Muscle layer of duodenum (tissue), 2 donors: ENCODE measurements around the gene RNF7.

Source experiments
- H3K27ac ChIP-seq: one replicate; pipeline ENCODE4 v1.7.0; 2013; ENCODE audit warnings: mild to moderate bottlenecking, low read length
- H3K27me3 ChIP-seq: one replicate; pipeline ENCODE4 v1.7.0; 2013; ENCODE audit warnings: low read depth, mild to moderate bottlenecking, control low read depth, low read length
- H3K36me3 ChIP-seq, 2 donors: one replicate each; pipeline ENCODE4 v1.7.0; 2013; ENCODE audit warnings: low read length in 2 of 2, control low read depth in 1 of 2, mild to moderate bottlenecking in 1 of 2; ENCODE audit not compliant: insufficient read depth in 2 of 2, control insufficient read depth in 1 of 2
- H3K4me1 ChIP-seq, 2 donors: one replicate each; pipeline ENCODE4 v1.7.0; 2013; ENCODE audit warnings: low read length in 2 of 2, mild to moderate bottlenecking in 2 of 2, control low read depth in 1 of 2, moderate library complexity in 1 of 2; ENCODE audit not compliant: insufficient read depth in 2 of 2, control insufficient read depth in 1 of 2
- H3K4me3 ChIP-seq, 2 donors: one replicate each; pipeline ENCODE4 v1.7.0; 2013; ENCODE audit warnings: low read length in 2 of 2, low read depth in 1 of 2, mild to moderate bottlenecking in 1 of 2
- H3K9me3 ChIP-seq, 2 donors: one replicate each; pipeline ENCODE4 v1.7.0; 2013; ENCODE audit warnings: low read length in 2 of 2, control low read depth in 1 of 2, mild to moderate bottlenecking in 1 of 2; ENCODE audit not compliant: control insufficient read depth in 1 of 2
- donor health status: healthy.

RNF7 gene

DNA sequence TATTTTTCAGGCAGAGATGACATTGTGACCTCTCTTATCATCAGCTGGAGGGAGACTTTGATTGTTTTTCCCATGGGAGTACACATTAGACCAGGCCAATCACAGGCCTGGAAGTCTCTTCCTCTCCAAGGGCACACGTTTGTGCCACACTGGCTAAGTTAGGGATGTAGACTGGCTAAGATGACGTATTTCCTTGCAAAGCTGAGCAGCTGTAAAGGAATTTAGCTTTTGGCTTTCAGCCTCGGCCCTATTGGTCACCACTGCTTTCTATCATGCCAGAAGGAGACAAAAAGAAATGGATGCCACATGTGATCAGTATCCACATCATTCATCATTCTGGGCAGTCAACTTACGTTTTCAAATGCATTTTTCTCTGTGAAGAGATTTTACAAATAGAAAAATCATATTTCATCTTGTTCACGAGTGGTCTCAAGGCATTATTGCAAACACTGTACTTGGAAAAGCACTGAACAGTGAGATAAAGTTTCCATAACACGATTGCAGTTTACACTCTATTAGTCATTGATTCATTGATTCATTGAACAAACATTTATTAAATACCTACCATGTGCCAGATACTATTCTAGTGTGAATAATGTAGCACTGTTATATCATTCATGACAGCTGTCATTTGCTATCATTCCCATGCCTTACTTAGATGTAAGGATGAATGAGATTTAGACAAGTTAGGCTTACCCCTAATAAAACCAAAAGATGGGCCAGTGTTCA is 27.0 kb upstream of the RNF7 start:
- no peak overlapping the region for H3K27ac ChIP-seq
- H3K9me3 ChIP-seq = no peaks in the 10 kb centered on the region
- no peaks in the 10 kb centered on the region for H3K27me3 ChIP-seq
- no peak overlapping the region for H3K4me3 ChIP-seq
- no peaks in the 10 kb centered on the region for H3K36me3 ChIP-seq
- no peaks in the 10 kb centered on the region for H3K4me1 ChIP-seq

DNA sequence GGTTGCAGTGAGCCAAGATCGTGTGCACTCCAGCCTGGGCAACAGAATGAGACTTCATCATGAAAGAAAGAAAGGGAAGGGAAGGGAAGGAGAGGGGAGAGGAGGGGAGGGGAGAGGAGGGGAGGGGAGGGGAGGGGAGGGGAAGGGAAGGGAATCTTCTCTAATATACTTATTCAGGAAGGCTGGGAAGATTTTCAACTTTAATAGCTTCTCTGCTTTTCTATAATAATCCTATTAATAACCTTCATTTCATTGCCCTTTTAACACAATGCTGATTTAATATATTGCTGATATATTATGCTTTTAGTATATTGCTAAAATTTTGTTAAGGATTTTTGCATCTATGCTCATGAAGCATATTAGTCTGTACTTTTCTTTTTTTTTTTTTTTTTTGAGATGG is 23.4 kb upstream of the RNF7 start:
- Histone ChIP-seq H3K4me1 (no peaks in the 10 kb centered on the region), H3K36me3 (no peaks in the 10 kb centered on the region), H3K27me3 (no peaks in the 10 kb centered on the region), H3K9me3 (no peaks in the 10 kb centered on the region), H3K4me3 (no peak overlapping the region), H3K27ac (no peak overlapping the region)

DNA sequence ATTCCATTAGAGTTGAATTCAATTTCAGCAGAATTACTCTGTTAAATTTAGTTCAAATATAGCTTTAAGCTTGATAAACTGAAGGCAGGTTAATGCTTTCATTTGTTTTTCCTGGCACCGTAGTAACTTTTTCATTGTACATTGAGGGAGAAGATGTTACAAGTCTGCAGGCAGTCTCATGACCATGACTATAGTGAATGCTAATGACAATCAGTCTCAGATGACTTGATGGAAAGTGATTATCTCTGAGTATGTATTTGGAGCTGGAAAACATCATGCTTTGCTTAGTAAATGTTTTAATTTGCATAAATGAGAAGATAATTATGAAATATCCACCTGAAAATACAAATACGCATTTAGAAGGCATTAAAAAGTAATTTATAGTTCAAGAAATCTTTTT is 16.0 kb upstream of the RNF7 start:
- no peaks in the 10 kb centered on the region for H3K36me3 ChIP-seq
- no peaks in the 10 kb centered on the region for H3K9me3 ChIP-seq
- no peak overlapping the region for H3K4me3 ChIP-seq
- no peaks in the 10 kb centered on the region for H3K27me3 ChIP-seq
- no peaks in the 10 kb centered on the region for H3K4me1 ChIP-seq
- H3K27ac ChIP-seq = no peak overlapping the region

DNA sequence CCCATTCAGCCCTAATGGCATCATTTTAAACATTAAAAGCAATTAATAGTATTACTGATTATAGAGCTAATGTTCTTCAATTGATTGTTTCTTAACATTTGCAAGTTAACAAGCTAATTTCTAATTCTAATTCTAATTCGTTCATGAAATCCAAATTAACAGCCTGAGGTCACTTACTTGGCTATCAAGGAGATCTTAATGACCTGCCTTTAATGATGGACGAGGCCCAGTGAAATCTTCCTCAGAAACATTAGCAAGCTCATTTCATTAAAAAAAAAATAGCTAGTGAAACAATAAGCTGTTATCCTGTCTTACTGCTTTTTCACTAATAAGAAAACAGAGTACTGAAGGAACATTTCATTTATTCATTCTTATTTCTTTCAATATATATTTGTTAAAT is 15.4 kb upstream of the RNF7 start:
- Histone ChIP-seq H3K4me3 (no peak overlapping the region), H3K9me3 (no peaks in the 10 kb centered on the region), H3K4me1 (no peaks in the 10 kb centered on the region), H3K27ac (no peak overlapping the region), H3K27me3 (no peaks in the 10 kb centered on the region), H3K36me3 (no peaks in the 10 kb centered on the region)

DNA sequence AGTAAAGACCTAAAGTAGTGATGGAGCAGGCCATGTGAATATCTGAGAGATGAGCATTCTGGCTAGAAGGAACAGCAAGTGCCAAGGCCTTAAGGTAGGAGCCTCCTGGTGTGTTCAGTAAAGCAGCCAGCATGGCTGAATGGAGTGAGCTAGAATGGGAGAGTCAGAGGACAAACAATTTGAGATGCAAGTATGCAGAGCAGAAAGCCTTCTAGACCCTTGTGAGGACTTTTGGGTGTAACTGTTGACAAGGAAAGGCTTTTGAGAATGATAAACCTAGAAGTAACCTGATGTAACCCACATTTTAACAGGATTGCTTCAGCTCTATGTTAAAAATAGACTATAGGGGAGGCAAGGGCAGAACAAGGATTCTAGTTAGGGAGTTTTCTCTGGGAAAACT is 14.8 kb upstream of the RNF7 start:
- H3K27me3 ChIP-seq = no peaks in the 10 kb centered on the region

DNA sequence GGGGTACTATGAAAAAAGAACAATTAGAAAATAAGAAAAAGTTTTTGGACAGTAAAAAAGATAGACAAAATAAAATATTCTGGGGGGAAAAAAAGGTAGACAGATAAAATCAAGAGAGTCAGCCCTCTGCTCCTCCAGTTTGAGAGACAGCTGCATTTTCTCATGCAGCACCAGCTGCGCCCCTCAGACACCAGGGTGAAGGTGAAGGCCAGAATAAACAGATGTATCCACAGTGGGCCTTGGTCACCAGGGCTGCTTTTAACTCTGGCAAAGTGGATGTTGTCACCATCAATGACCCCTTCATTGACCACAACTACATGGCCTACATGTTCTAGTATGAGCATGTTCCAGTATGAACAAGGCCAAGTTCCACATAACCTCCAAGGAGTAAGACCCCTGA is 13.9 kb upstream of the RNF7 start:
- Histone ChIP-seq H3K27ac (no peak overlapping the region), H3K36me3 (no peaks in the 10 kb centered on the region), H3K4me3 (no peak overlapping the region), H3K4me1 (no peaks in the 10 kb centered on the region), H3K9me3 (no peaks in the 10 kb centered on the region), H3K27me3 (no peaks in the 10 kb centered on the region)

More for the DNA sequence above, 14.8 kb upstream of the RNF7 start:
- Histone ChIP-seq H3K9me3 (no peaks in the 10 kb centered on the region), H3K4me1 (no peaks in the 10 kb centered on the region), H3K4me3 (no peak overlapping the region), H3K27ac (no peak overlapping the region), H3K36me3 (no peaks in the 10 kb centered on the region)

DNA sequence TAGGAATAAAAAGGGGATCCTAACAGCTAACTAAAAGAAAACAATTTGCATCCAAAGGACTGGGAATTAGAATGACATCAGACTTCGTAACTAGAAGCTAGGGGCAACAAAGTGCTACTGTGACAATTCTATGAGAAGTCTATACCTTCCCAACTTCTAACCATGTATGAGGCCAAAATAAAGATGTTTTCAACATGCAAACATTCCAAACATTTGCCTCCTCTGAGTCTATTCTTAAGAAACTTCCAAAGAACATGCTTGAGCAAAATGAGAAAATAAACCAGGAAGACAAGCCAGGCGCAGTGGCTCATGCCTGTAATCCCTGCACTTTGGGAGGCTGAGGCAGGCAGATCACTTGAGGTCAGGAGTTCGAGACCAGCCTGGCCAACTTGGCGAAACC is 13.1 kb upstream of the RNF7 start:
- Histone ChIP-seq H3K27ac (no peak overlapping the region), H3K36me3 (no peaks in the 10 kb centered on the region), H3K4me1 (no peaks in the 10 kb centered on the region), H3K9me3 (no peaks in the 10 kb centered on the region), H3K4me3 (no peak overlapping the region), H3K27me3 (no peaks in the 10 kb centered on the region)

DNA sequence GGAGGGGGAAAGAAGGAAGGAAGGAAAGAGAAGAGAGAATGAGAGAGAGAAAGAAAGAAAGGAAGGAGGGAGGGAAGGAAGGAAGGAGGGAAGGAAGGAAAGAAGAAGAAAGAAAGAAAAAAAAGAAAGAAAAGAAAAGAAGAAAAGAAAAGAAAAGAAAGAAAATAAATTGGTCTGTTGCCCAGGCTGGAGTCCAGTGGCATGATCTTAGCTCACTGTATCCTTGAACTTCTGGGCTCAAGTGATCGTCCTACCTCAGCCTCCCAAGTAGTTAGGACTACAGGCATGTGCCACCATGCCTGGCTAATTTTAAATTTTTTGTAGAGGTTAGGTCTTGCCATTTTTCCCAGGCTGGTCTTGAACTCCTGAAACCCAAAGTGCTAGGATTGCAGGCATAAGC is 11.6 kb upstream of the RNF7 start:
- no peaks in the 10 kb centered on the region for H3K27me3 ChIP-seq
- H3K4me3 ChIP-seq = no peak overlapping the region
- H3K9me3 ChIP-seq = no peaks in the 10 kb centered on the region
- H3K27ac ChIP-seq = no peak overlapping the region
- H3K4me1 ChIP-seq = no peaks in the 10 kb centered on the region
- H3K36me3 ChIP-seq = no peaks in the 10 kb centered on the region

DNA sequence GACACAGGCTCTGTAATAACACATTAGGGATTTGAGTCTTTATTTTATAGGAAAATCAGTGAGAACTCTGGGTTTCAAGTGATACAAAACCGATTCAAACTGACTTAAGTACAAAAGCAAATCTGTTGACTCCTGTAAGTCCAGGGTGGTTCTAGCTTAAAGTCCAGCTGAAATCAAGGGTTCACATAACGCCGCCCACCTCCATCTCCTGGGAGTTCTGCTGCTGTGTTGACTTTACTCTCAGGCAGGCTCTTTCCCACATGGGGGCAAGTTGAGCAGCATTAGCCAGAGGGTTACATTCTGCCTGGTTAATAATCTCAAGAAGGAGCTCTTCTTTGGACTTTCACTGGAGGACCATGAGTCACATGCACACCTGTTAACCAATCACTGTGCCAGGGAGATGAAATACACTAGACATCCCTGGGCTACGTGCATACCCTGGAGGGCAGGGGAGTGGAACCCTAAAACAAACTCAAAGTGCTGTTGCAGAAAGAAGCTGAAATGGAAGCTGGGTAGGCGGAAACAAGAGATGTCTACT is 9.7 kb upstream of the RNF7 start:
- Histone ChIP-seq H3K9me3 (no peaks in the 10 kb centered on the region), H3K27me3 (no peaks in the 10 kb centered on the region), H3K36me3 (no peaks in the 10 kb centered on the region), H3K4me3 (no peak overlapping the region), H3K4me1 (no peaks in the 10 kb centered on the region), H3K27ac (no peak overlapping the region)

DNA sequence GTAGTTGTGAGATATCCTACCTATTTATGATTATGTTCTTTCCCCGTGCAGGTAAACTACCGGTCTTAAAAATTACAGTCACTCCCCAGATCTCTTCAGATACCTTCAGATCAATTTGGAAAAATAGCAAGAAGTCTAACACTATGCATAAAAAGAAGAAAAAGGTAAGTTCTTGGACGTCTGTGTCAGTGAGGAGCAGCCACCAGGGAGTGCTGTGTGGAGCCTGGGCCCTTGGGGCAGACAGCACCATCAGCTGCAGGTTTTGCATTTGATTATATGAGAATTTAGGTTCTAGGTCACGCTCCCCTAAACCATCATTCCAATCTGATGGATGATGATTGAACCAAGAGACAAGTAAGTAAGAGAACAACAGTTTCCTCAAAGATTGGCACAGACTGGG is 8.9 kb upstream of the RNF7 start:
- H3K27ac ChIP-seq = no peak overlapping the region
- H3K9me3 ChIP-seq = no peaks in the 10 kb centered on the region
- no peak overlapping the region for H3K4me3 ChIP-seq
- no peaks in the 10 kb centered on the region for H3K36me3 ChIP-seq
- H3K27me3 ChIP-seq = no peaks in the 10 kb centered on the region
- H3K4me1 ChIP-seq = no peaks in the 10 kb centered on the region

DNA sequence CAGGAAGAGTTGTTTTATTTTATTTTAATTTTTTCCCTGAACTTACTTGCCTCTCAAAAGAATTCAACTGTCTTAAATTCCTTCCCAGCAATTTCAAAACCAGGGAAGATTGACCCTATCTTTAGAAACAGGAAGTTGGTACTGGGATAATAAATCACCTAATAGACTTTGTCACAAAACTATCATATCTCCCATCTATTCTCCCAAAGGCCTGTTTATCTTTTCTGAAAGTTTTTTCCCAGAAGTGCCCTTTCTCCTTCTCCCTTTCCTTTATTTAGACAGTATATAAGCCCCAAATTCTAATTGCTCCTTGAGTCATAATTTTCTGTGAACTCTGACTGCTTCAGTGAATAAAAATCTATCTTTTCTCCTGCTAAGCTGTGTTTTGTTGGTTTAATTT is 2.9 kb upstream of the RNF7 start:
- no peak overlapping the region for H3K27ac ChIP-seq
- no peaks in the 10 kb centered on the region for H3K9me3 ChIP-seq
- peaks cover 0 to 9% of the 10 kb centered on the region in 2 donors for H3K36me3 ChIP-seq
- H3K27me3 ChIP-seq = no peaks in the 10 kb centered on the region
- H3K4me3 ChIP-seq = no peak overlapping the region
- H3K4me1 ChIP-seq = peaks cover 4 to 5% of the 10 kb centered on the region in 2 donors
